Astrocyte (in vitro differentiated cells and primary cell): ENCODE data around the gene MED15. TPM values are rescaled to one million over a fixed set of nuclear protein-coding genes. Genes with fewer than 3 reads are reported as not detected.

ENCODE experiments used
- DNase-seq: peaks from one replicate; pipeline ENCODE4 v3.0.0-alpha.2; 2010; ENCODE audit warnings: low read depth
- FAIRE-seq: peaks from 2 replicates; lab custom pipeline; 2011; peaks lifted over from hg19 to GRCh38; lab: Jason Lieb, UNC
- H2AFZ ChIP-seq: 2 replicates; pipeline ENCODE4 v1.6.0; 2012; ENCODE audit warnings: low read depth, low read length, inconsistent platforms
- H3K27ac ChIP-seq: 2 replicates; pipeline ENCODE4 v1.5.1; 2011; ENCODE audit warnings: low read depth, low read length, inconsistent platforms
- H3K27me3 ChIP-seq: 2 replicates; pipeline ENCODE4 v1.6.0; 2011; ENCODE audit warnings: low read length, inconsistent platforms; ENCODE audit not compliant: insufficient read depth
- H3K36me3 ChIP-seq: 2 replicates; pipeline ENCODE4 v1.5.1; 2011; ENCODE audit warnings: low read length, inconsistent platforms; ENCODE audit not compliant: insufficient read depth
- H3K4me1 ChIP-seq: 2 replicates; pipeline ENCODE4 v1.5.1; 2011; ENCODE audit warnings: low read length, inconsistent platforms; ENCODE audit not compliant: insufficient read depth
- H3K4me2 ChIP-seq: 2 replicates; pipeline ENCODE4 v1.6.0; 2012; ENCODE audit warnings: low read length, inconsistent platforms
- H3K4me3 ChIP-seq: 2 replicates; pipeline ENCODE4 v1.5.1; 2011; ENCODE audit warnings: low read depth, mild to moderate bottlenecking, low read length, inconsistent platforms; ENCODE audit not compliant: insufficient read depth
- H3K79me2 ChIP-seq: 2 replicates; pipeline ENCODE4 v1.6.0; 2012; ENCODE audit warnings: mild to moderate bottlenecking, low read length, inconsistent platforms; ENCODE audit not compliant: insufficient read depth
- H3K9ac ChIP-seq: 2 replicates; pipeline ENCODE4 v1.6.0; 2012; ENCODE audit warnings: mild to moderate bottlenecking, low read length, inconsistent platforms
- H3K9me3 ChIP-seq: 2 replicates; pipeline ENCODE4 v1.5.1; 2012; ENCODE audit warnings: low read depth, mild to moderate bottlenecking, low read length, inconsistent platforms; ENCODE audit not compliant: insufficient read depth
- H4K20me1 ChIP-seq: 2 replicates; pipeline ENCODE4 v1.6.0; 2012; ENCODE audit warnings: low read length, inconsistent platforms; ENCODE audit not compliant: insufficient read depth
- H3K27ac Mint-ChIP-seq: one replicate; pipeline ENCODE4 v1.8.0; 2021; ENCODE audit warnings: mild to moderate bottlenecking, mixed read lengths; ENCODE audit not compliant: unreplicated experiment
- H3K27me3 Mint-ChIP-seq: one replicate; pipeline ENCODE4 v1.8.0; 2021; ENCODE audit warnings: low read depth, mixed read lengths; ENCODE audit not compliant: unreplicated experiment
- H3K36me3 Mint-ChIP-seq: one replicate; pipeline ENCODE4 v1.8.0; 2021; ENCODE audit warnings: low read depth, mixed read lengths; ENCODE audit not compliant: unreplicated experiment
- H3K4me1 Mint-ChIP-seq: one replicate; pipeline ENCODE4 v1.8.0; 2021; ENCODE audit warnings: low read depth, mixed read lengths; ENCODE audit not compliant: unreplicated experiment
- H3K4me3 Mint-ChIP-seq: one replicate; pipeline ENCODE4 v1.8.0; 2021; ENCODE audit warnings: mild to moderate bottlenecking, moderate library complexity, mixed read lengths; ENCODE audit not compliant: unreplicated experiment
- H3K9me3 Mint-ChIP-seq: one replicate; pipeline ENCODE4 v1.8.0; 2021; ENCODE audit warnings: mild to moderate bottlenecking, mixed read lengths; ENCODE audit not compliant: unreplicated experiment
- CTCF ChIP-seq: IDR thresholded peaks from 2 replicates; pipeline ENCODE4 v1.5.1; 2011; ENCODE audit warnings: low read depth, mild to moderate bottlenecking, inconsistent platforms, low read length, moderate library complexity; ENCODE audit not compliant: insufficient read depth
- EZH2 ChIP-seq: IDR thresholded peaks from 2 replicates; pipeline ENCODE4 v1.6.1; 2012; ENCODE audit warnings: mild to moderate bottlenecking, low read length, inconsistent platforms; ENCODE audit not compliant: insufficient read depth
- total RNA-seq: library from RNA; stranded (reverse); gene quantifications from 2 replicates; pipeline ENCODE4 v1.2.1, GENCODE V29; 2021

MED15 gene
- total RNA-seq, 1 donor from 2014 or later = 153 TPM

DNA sequence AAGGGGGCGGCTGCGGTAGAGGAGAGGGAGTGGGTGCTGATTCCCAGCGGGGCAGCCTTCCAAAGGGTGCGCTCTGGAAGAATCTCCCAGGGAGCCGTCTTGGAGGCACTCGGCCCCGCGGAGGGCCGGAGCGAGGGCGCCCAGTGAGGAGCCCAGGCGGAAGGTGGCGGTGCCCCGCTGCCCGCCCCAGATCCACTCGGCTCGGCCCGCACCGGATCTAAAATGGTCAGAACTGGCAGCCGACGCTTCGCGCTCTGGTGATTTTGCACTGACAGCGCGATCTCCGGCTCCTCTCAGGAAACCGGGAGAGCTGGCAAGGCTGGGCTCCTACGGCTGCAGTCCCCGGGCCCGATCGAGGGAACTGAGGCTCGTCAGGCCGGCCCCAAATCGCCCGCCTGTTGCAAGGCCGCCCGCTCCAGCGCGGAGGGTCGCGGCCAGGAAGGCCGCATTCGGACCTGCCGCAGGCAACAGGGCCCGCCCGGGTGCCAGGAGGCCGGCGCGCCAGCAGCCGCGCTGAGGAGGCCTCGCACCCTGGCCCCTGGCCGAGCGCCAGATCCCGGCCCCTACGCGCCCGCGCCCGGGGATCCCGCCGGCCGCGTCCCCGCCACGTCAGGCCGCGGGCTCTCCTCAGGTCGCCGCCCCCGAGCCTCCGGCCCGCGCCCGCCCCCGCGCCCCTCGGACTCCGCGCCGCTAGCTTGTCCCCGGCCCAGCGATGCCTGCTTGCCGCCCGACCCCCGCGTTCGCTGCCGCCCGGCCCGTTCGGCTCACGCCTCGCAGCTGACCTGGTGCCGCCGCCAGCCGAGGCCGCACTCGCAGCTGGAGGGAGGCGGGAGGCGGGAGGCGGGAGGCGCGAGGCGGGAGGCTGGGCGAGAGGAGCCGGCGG is 12.2 kb upstream of the MED15 start, which contains the start of gene KLHL22:
KLHL22 (minus strand) TSS at position 818 of the 883 bp plus-strand sequence. CDS start 6,584 bp downstream, outside the sequence.
- FAIRE-seq = no peak
- Histone ChIP-seq H3K27ac (peak within 1 kb of the TSS; percentile 78), H4K20me1 (peaks cover 47% of the 10 kb centered on the region), H3K79me2 (peaks cover 46% of the 10 kb centered on the region), H3K36me3 (no peaks in the 10 kb centered on the region), H3K9ac (peak within 1 kb of the TSS; percentile 89), H2AFZ (peak within 1 kb of the TSS; percentile 97), H3K4me3 (peak within 1 kb of the TSS; percentile 69), H3K4me1 (peaks cover 11% of the 10 kb centered on the region), H3K27me3 (no peaks in the 10 kb centered on the region), H3K4me2 (peak within 1 kb of the TSS; percentile 100), H3K9me3 (no peaks in the 10 kb centered on the region)
- no peaks in the 10 kb centered on the region for H3K9me3 Mint-ChIP-seq
- peak within 1 kb of the TSS; percentile 89 for H3K27ac Mint-ChIP-seq
- peak within 1 kb of the TSS; percentile 90 for H3K4me3 Mint-ChIP-seq
- peaks cover 6% of the 10 kb centered on the region for H3K4me1 Mint-ChIP-seq
- TF ChIP-seq EZH2 (no peak), CTCF (no peak)
- no peaks in the 10 kb centered on the region for H3K27me3 Mint-ChIP-seq
- no peaks in the 10 kb centered on the region for H3K36me3 Mint-ChIP-seq
- peak; percentile 29 for DNase-seq

- H3K9ac ChIP-seq = peak overlapping the region; percentile 89
- TF ChIP-seq EZH2 = no peak
- peak; percentile 65 for TF ChIP-seq CTCF
- peak overlapping the region; percentile 88 for H3K4me3 Mint-ChIP-seq
- no peaks in the 10 kb centered on the region for H3K36me3 Mint-ChIP-seq
- DNase-seq (peak; percentile 78), FAIRE-seq (no peak)
- peak overlapping the region; percentile 100 for H3K4me2 ChIP-seq
- H3K9me3 ChIP-seq = no peaks in the 10 kb centered on the region
- peaks cover 40% of the 10 kb centered on the region for H3K79me2 ChIP-seq
- H3K4me1 ChIP-seq = peaks cover 11% of the 10 kb centered on the region
- peak overlapping the region; percentile 97 for H2AFZ ChIP-seq
- peak overlapping the region; percentile 69 for H3K4me3 ChIP-seq
- peaks cover 6% of the 10 kb centered on the region for H3K4me1 Mint-ChIP-seq
- H3K9me3 Mint-ChIP-seq = no peaks in the 10 kb centered on the region
- H3K36me3 ChIP-seq = no peaks in the 10 kb centered on the region
- H3K27me3 ChIP-seq = no peaks in the 10 kb centered on the region
- H4K20me1 ChIP-seq = peaks cover 39% of the 10 kb centered on the region
- no peaks in the 10 kb centered on the region for H3K27me3 Mint-ChIP-seq
- H3K27ac ChIP-seq = peak overlapping the region; percentile 78
- peak overlapping the region; percentile 58 for H3K27ac Mint-ChIP-seq
These were observed 11.3 kb upstream of the MED15 start for GRCh38 chr22:20495861-20496681.
